Activated T-cell treated with anti-CD3 and anti-CD28 coated beads, Interleukin-2, amount 50 U/mL, for 1 hour (primary cell): Measurements from ENCODE around the gene PARD3.

Experiments
- DNase-seq: peaks from one replicate; pipeline ENCODE4 v3.0.0-alpha.2; 2020

PARD3 gene

GRCh38 chr10:34736976-34737771 lies 77.9 kb downstream of the PARD3 start:
- no peak for DNase-seq

GRCh38 chr10:34734918-34735317 lies 80.2 kb downstream of the PARD3 start:
- no peak for DNase-seq

- DNase-seq: no peak
These were observed 82.2 kb downstream of the PARD3 start for GRCh38 chr10:34732926-34733325.

- DNase-seq: no peak
These were observed 83.0 kb downstream of the PARD3 start for GRCh38 chr10:34731885-34732701.

GRCh38 chr10:34731213-34731612 lies 83.9 kb downstream of the PARD3 start:
- no peak for DNase-seq

- DNase-seq: no peak
These were observed 84.4 kb downstream of the PARD3 start for GRCh38 chr10:34730726-34731125.

- no peak for DNase-seq
These were observed 85.5 kb downstream of the PARD3 start for GRCh38 chr10:34729619-34730018.

GRCh38 chr10:34728361-34728760 lies 86.7 kb downstream of the PARD3 start:
- DNase-seq: no peak

GRCh38 chr10:34727595-34728033 lies 87.5 kb downstream of the PARD3 start:
- DNase-seq: no peak

GRCh38 chr10:34726862-34727261 lies 88.2 kb downstream of the PARD3 start:
- DNase-seq: no peak

- no peak for DNase-seq
These were observed 91.3 kb downstream of the PARD3 start for GRCh38 chr10:34723750-34724149.

- no peak for DNase-seq
These were observed 92.7 kb downstream of the PARD3 start for GRCh38 chr10:34722404-34722803.

- no peak for DNase-seq
These were observed 93.8 kb downstream of the PARD3 start for GRCh38 chr10:34721208-34721840.

- DNase-seq: no peak
These were observed 95.3 kb downstream of the PARD3 start for GRCh38 chr10:34719746-34720145.

- no peak for DNase-seq
These were observed 95.8 kb downstream of the PARD3 start for GRCh38 chr10:34719328-34719727.

- DNase-seq: no peak
These were observed 97.7 kb downstream of the PARD3 start for GRCh38 chr10:34717429-34717828.

- no peak for DNase-seq
These were observed 98.1 kb downstream of the PARD3 start for GRCh38 chr10:34716958-34717357.

GRCh38 chr10:34716234-34716633 lies 98.9 kb downstream of the PARD3 start:
- no peak for DNase-seq

- DNase-seq: no peak
These were observed 99.4 kb downstream of the PARD3 start for GRCh38 chr10:34715511-34716187.

GRCh38 chr10:34713875-34714274 lies 101.2 kb downstream of the PARD3 start:
- DNase-seq: no peak

GRCh38 chr10:34711500-34711899 lies 103.6 kb downstream of the PARD3 start:
- no peak for DNase-seq

- DNase-seq: no peak
These were observed 104.7 kb downstream of the PARD3 start for GRCh38 chr10:34710391-34710751.
